ENCODE measurements around the gene LETM1. TPM values are rescaled to one million over a fixed set of nuclear protein-coding genes. Genes with fewer than 3 reads are reported as not detected.

LETM1 gene
- total RNA-seq, 2 donors from 2014 or later: 76.2 to 139 TPM

DNA sequence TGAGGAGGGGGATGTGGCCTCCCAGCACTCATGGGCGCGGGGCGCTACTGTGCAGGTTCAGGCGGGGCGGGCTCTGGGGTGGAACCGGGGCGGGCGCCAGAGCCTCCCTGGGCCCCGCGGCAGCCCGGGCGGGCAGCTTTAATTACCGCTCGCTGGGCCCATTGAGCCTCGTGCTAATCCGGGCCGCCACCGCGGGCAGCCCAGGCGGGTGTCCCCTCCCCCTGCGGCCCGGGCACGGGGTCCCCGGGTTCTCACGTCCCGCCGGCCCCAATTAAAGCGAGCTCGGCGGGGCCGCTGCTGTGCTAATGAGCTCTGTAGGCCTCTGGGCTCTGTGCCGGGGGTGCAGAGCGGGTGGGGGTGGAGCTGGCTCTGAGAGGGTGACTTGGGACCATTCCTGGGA is 85.7 kb downstream of the LETM1 start:
- peaks cover 30% of the 10 kb centered on the region for H3K27me3 ChIP-seq
- no peaks in the 10 kb centered on the region for H3K36me3 ChIP-seq
- intact Hi-C loops (cut with DNase I): no loop called here
- H3K9me3 ChIP-seq: no peaks in the 10 kb centered on the region
- H3K27ac ChIP-seq: no peak overlapping the region
- no peak overlapping the region for H3K4me3 ChIP-seq
- no peaks in the 10 kb centered on the region for H3K4me1 ChIP-seq
- DNase-seq: no peak
- no peak overlapping the region for H3K9ac ChIP-seq (ENCODE audit: low read depth in 2 of 2, low read length in 2 of 2)
- TF ChIP-seq, protein P1, sequence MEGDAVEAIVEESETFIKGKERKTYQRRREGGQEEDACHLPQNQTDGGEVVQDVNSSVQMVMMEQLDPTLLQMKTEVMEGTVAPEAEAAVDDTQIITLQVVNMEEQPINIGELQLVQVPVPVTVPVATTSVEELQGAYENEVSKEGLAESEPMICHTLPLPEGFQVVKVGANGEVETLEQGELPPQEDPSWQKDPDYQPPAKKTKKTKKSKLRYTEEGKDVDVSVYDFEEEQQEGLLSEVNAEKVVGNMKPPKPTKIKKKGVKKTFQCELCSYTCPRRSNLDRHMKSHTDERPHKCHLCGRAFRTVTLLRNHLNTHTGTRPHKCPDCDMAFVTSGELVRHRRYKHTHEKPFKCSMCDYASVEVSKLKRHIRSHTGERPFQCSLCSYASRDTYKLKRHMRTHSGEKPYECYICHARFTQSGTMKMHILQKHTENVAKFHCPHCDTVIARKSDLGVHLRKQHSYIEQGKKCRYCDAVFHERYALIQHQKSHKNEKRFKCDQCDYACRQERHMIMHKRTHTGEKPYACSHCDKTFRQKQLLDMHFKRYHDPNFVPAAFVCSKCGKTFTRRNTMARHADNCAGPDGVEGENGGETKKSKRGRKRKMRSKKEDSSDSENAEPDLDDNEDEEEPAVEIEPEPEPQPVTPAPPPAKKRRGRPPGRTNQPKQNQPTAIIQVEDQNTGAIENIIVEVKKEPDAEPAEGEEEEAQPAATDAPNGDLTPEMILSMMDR (IDR thresholded peaks at IDR 0.05): no peak

DNA sequence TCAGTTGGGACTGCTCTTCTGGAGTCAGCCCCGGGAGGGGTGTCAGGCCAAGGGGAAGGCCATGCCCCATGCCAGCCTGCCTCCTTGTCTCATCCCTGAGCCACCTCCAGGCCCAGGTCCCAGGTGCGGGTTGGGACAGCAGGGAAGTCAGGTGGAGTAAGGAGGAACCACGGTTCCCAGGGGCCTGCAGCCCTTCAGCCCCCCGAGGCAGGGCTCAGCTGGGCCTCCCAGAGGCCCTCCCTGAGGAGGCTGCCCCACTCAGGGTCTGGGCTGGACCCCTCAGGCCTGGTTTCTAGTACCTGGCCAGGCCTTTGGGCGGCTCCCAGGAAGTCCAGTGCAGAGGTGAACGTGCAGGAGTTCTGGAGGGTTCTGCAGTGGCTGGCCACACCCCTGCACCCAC is 86.3 kb downstream of the LETM1 start:
- Histone ChIP-seq H3K36me3 (no peaks in the 10 kb centered on the region), H3K9me3 (no peaks in the 10 kb centered on the region), H3K9ac (ENCODE audit: low read depth in 2 of 2, low read length in 2 of 2) (no peak overlapping the region), H3K27ac (no peak overlapping the region), H3K27me3 (peaks cover 35% of the 10 kb centered on the region), H3K4me3 (no peak overlapping the region), H3K4me1 (no peaks in the 10 kb centered on the region)
- TF ChIP-seq, protein P1 (IDR thresholded peaks at IDR 0.05): no peak
- intact Hi-C loops (cut with DNase I): no loop called here
- DNase-seq: no peak

DNA sequence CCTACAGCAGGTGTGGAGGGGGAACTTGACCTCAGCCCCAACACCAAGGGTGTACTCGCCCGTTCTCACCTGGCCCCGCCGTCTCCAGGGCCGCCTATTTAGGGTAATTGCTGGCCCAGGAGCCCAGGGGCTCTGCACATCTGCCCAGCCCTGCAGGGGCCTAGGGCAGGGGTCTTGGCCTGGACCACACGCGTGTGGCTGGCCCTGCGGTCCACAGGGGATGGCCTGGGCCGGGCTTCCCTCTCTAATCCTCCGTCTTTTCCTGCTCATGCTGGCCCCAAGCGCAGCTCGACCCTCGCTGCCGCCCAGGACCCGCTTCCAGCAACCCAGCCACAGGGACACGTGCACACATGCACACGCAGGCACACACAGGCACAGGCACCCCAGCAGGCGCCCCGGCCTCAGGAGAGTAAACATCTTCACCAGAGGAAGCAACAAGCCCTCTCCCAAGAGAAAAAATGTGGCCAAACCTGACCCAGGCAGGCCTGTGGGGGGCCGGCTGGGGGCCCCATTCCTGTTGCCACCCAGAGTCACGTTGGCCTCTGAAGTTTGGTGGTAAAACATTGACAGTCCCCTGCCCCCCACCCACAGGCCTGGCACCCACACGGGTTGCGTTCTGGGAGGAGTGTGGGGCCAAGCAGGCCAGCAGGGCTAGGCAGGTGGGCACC is 87.5 kb downstream of the LETM1 start:
- Histone ChIP-seq H3K4me3 (no peak overlapping the region), H3K9ac (ENCODE audit: low read depth in 2 of 2, low read length in 2 of 2) (no peak overlapping the region), H3K9me3 (no peaks in the 10 kb centered on the region), H3K4me1 (peaks cover 4% of the 10 kb centered on the region), H3K27ac (no peak overlapping the region), H3K36me3 (no peaks in the 10 kb centered on the region), H3K27me3 (peaks cover 46% of the 10 kb centered on the region)
- intact Hi-C loops (cut with DNase I): no loop called here
- DNase-seq: no peak
- TF ChIP-seq, protein P1 (IDR thresholded peaks at IDR 0.05): no peak

DNA sequence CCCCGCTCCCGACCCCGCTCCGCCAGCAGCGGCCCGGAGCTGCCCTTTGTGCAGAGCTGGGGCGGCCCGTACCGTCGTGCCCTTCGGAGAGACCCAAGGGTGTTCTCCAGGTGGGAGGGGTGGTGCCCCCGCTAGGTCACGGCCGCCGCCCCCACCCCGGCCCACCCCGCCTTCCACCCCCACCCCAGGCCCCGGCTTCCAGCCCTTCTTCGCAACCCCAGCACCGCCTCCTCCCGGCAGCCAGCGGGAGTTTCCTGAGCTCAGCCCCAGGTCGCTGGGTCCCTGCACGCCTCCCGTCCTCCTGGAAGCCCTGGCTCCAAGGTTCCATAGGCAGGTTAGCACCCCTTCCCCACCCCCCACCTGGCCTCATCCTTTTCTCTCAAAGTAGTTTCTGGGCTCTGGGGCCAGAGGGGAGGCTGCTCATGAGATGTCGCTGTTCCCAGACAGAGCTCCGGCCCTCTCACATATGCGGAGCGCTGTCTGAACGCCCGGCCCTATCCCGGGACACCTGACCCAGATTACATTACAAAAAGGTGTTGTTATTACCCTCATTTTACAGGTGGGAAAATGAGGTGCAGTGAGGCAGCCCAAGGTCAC is 88.1 kb downstream of the LETM1 start:
- H3K36me3 ChIP-seq: no peaks in the 10 kb centered on the region
- TF ChIP-seq, protein P1 (IDR thresholded peaks at IDR 0.05): no peak
- intact Hi-C loops (cut with DNase I): no loop called here
- H3K9ac ChIP-seq (ENCODE audit: low read depth in 2 of 2, low read length in 2 of 2): no peak overlapping the region
- H3K4me1 ChIP-seq: peaks cover 4% of the 10 kb centered on the region
- H3K27ac ChIP-seq: no peak overlapping the region
- DNase-seq: peak; percentile 45
- H3K27me3 ChIP-seq: peaks cover 50% of the 10 kb centered on the region
- peak overlapping the region; percentile 13 for H3K4me3 ChIP-seq
- no peaks in the 10 kb centered on the region for H3K9me3 ChIP-seq

DNA sequence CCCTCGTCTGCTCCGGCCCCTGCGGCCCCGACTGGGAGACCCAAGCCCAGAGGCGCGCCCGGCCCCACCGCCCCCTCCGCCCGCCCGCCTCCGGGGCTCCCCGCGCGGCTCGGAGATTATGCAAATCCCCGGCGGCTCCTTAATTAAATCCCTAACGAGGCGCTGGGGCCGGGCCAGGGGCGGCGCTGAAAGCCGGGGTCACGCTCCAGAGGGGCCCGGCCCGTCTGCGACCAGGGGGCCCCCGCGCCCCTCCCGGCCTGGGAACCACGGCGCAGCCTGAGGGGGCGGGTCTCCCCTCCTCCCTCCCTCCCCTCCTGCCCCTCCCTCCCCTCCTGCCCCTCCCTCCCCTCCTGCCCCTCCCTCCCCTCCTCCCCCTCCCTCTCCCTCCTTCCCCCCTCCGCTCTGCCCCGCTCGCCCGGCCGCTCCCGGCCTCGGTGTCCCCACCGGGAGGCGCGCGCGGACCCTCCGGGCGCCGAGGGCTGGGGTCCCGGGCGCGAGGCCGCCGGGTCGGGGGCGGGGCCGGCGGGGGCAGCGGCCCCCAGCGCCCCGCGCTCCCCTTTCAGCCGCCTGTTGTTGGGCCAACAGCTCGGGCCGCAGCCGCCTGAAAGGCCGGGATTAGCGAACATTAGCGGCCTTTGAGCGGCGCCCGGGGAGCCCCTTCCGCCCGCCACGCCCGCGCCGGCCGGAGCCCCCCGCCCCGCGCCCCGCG is 88.7 kb downstream of the LETM1 start:
- Histone ChIP-seq H3K27me3 (peaks cover 57% of the 10 kb centered on the region), H3K36me3 (no peaks in the 10 kb centered on the region), H3K9ac (ENCODE audit: low read depth in 2 of 2, low read length in 2 of 2) (no peak overlapping the region), H3K27ac (no peak overlapping the region), H3K4me1 (peaks cover 4% of the 10 kb centered on the region), H3K9me3 (no peaks in the 10 kb centered on the region), H3K4me3 (peak overlapping the region; percentile 15)
- intact Hi-C loops (cut with DNase I): no loop called here
- TF ChIP-seq, protein P1 (IDR thresholded peaks at IDR 0.05): no peak
- no peak for DNase-seq

Data from colonic mucosa (tissue), 4 donors.